CD8-positive, alpha-beta memory T cell (primary cell): ENCODE results near the gene PDIK1L. TPM values are rescaled to one million over a fixed set of nuclear protein-coding genes. Genes with fewer than 3 reads are reported as not detected.
A peak's percentile ranks its signal among the peaks of the same experiment; 100 is the strongest.

Experiments used
- CTCF ChIA-PET: fragments of 350-600 bp; sonication (Branson Sonifier 250); formaldehyde crosslinking; loops from one replicate; lab custom pipeline; 2021; ENCODE audit warnings: antibody characterized with exemption; lab: Charles Lee
- POLR2A ChIA-PET: fragments of 350-600 bp; sonication (Branson Sonifier 250); formaldehyde crosslinking; loops from one replicate; lab custom pipeline; 2021; ENCODE audit warnings: antibody characterized with exemption; lab: Charles Lee
- DNase-seq, 5 donors: peaks; one replicate each; pipeline versions ENCODE4 v3.0.0 to v3.0.0-alpha.2; 2020 to 2022; ENCODE audit warnings: mixed read lengths in 1 of 5
- H3K27ac ChIP-seq: one replicate; pipeline ENCODE4 v1.7.0; 2013; ENCODE audit warnings: low read depth, mild to moderate bottlenecking, low read length, moderate library complexity
- H3K27me3 ChIP-seq: 2 replicates; pipeline ENCODE4 v1.7.0; 2013; ENCODE audit warnings: low read length, mild to moderate bottlenecking; ENCODE audit not compliant: insufficient read depth, poor library complexity, severe bottlenecking
- H3K36me3 ChIP-seq: 2 replicates; pipeline ENCODE4 v1.7.0; 2013; ENCODE audit warnings: mild to moderate bottlenecking, low read length, moderate library complexity; ENCODE audit not compliant: insufficient read depth
- H3K4me1 ChIP-seq: 2 replicates; pipeline ENCODE4 v1.7.0; 2013; ENCODE audit warnings: mild to moderate bottlenecking, low read length, moderate library complexity; ENCODE audit not compliant: insufficient read depth
- H3K4me3 ChIP-seq: 2 replicates; pipeline ENCODE4 v1.7.0; 2013; ENCODE audit warnings: mild to moderate bottlenecking, low read length
- H3K9me3 ChIP-seq: 2 replicates; pipeline ENCODE4 v1.7.0; 2013; ENCODE audit warnings: mild to moderate bottlenecking, low read length
- H3K27ac Mint-ChIP-seq, 8 donors: one replicate each; pipeline ENCODE4 v1.8.0; 2020 to 2021; ENCODE audit warnings: mixed read lengths in 8 of 8, mild to moderate bottlenecking in 6 of 8, inconsistent platforms in 3 of 8, moderate library complexity in 3 of 8
- H3K27me3 Mint-ChIP-seq, 2 donors: one replicate each; pipeline ENCODE4 v1.8.0; 2020 to 2021; ENCODE audit warnings: mixed read lengths in 2 of 2, mild to moderate bottlenecking in 1 of 2, moderate library complexity in 1 of 2
- H3K36me3 Mint-ChIP-seq, 3 donors: one replicate each; pipeline ENCODE4 v1.8.0; 2020 to 2021; ENCODE audit warnings: mixed read lengths in 3 of 3, inconsistent platforms in 1 of 3, mild to moderate bottlenecking in 1 of 3
- H3K4me1 Mint-ChIP-seq, 3 donors: one replicate each; pipeline ENCODE4 v1.8.0; 2020 to 2021; ENCODE audit warnings: mixed read lengths in 3 of 3, inconsistent platforms in 1 of 3, mild to moderate bottlenecking in 1 of 3
- H3K4me3 Mint-ChIP-seq, 7 donors: one replicate each; pipeline ENCODE4 v1.8.0; 2020 to 2021; ENCODE audit warnings: mixed read lengths in 7 of 7, mild to moderate bottlenecking in 6 of 7, moderate library complexity in 4 of 7, inconsistent platforms in 2 of 7
- H3K9me3 Mint-ChIP-seq, 5 donors: one replicate each; pipeline ENCODE4 v1.8.0; 2020 to 2022; ENCODE audit warnings: mixed read lengths in 5 of 5, mild to moderate bottlenecking in 3 of 5, moderate library complexity in 2 of 5, inconsistent platforms in 1 of 5
- polyA plus RNA-seq: library from polyadenylated mRNA; unstranded; fragments of 300-500 nt; fragmentation: Illumina TruSeq; gene quantifications from one replicate; pipeline ENCODE4 v1.2.3, GENCODE V29; 2021
- total RNA-seq, 2 experiments: library from RNA; stranded (reverse); gene quantifications; one replicate each; pipeline ENCODE4 v1.2.3, GENCODE V29; 2021

Gene PDIK1L
- total and polyA plus RNA-seq, 3 experiments from 2014 or later, result 4.2 to 14.6 (median 14.5) TPM

DNA sequence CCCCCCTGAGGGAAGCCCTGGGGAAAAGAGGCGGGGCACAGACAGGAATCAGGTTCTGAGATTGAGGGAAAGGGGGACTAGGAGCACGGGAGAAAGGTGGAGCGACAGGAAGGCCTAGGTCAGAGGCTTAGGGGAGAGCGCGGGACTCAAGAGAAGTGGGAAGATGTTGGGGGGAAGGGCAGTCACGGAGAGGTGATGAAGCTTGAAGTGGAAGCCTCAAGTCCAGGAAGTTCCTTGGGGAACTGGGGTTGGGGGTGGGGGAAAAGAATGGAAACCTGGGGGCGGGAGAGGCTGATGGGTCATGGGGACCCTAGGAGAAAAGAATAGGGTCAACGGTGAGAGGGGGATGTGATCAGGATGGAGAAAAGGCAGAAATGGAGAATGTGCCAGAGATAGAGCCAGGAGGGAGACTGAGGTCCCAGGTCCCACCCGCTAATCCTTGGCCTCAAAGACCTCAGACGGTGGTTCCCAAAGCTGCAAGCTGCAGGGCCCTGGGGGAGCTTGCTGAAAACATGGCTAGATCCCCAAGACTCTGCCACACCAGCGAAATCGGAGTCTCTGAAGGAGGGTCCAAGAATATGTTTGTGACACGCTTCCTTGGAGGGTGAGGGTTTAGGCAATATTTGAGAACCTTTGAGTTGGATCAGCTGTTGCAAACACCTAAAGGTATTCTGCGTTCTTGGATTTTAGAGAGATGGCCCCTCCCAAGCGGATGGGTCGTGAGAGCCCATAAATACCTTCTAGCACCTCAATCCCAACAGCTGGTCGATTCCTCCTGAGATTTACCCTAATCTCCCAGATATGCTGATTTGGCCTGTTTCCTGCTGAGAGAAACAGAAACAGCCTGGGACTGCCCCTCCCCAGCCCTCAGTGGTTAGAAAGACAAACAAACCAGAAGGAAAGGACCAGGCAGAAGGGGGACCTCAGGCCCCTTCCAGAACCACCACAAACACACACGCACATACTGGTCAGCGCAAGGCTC lies 53.5 kb downstream of the PDIK1L start:
- Histone ChIP-seq H3K27ac (no peak overlapping the region), H3K9me3 (no peaks in the 10 kb centered on the region), H3K4me1 (peaks cover 22% of the 10 kb centered on the region), H3K27me3 (peaks cover 8% of the 10 kb centered on the region), H3K4me3 (no peak overlapping the region), H3K36me3 (no peaks in the 10 kb centered on the region)
- no peak for DNase-seq
- Mint-ChIP-seq H3K36me3 (peaks cover 0 to 4% (median 0%) of the 10 kb centered on the region in 3 donors), H3K27ac (no peak overlapping the region), H3K27me3 (peaks cover 16 to 19% of the 10 kb centered on the region in 2 donors), H3K4me1 (peaks cover 15 to 30% (median 22%) of the 10 kb centered on the region in 3 donors), H3K4me3 (peak overlapping the region; percentile 28 to 72 (median 54)), H3K9me3 (no peaks in the 10 kb centered on the region)
- POLR2A ChIA-PET, result no interaction called here
- CTCF ChIA-PET, result interaction anchor here (1.0 to 1.8 kb wide), 4 partner anchors 20 to 252 kb away, joined by 3 to 7 read pairs (median 4); partner anchors contain the start of gene CEP85

DNA sequence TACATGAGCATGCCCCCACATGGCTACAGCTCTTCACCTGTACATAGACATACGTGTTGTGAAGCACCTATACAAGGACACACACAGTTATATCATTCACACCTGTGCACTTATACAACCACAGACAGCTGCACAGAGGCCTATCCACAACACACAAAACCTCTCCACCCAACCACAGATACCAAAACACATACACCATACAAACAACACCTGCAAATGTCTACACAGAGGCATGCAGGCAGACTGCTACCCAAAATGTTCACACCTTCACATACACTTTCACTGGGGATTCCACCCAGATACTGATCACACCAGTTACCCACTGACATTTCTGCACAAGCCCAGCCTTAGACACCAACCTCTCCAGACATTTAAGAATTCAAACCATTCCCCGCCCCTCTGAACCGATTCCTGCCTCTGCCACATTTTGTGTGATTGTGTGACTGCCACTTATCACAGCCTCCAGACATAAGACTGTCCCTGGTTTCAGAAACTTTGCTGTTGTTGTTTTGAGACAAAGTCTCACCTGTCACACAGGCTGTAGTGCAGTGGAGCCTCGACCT lies 55.2 kb downstream of the PDIK1L start:
- no peak for DNase-seq
- ChIA-PET CTCF (interaction anchor here (1.3 to 8.2 kb wide), 2 partner anchors 22 to 67 kb away, joined by 3 to 87 read pairs; partner anchors contain the start of gene CEP85), POLR2A (interaction anchor here (0.6 kb wide), 1 partner anchor 34 kb away, joined by 3 read pairs; no protein-coding TSS in a partner anchor)
- Mint-ChIP-seq H3K27me3 (peaks cover 10% of the 10 kb centered on the region in 2 donors), H3K4me3 (peak overlapping the region in 2 of 7 donors; percentile 2 to 66), H3K36me3 (peaks cover 0 to 6% (median 0%) of the 10 kb centered on the region in 3 donors), H3K4me1 (peaks cover 19 to 41% (median 31%) of the 10 kb centered on the region in 3 donors), H3K27ac (peak overlapping the region in 3 of 8 donors; percentile 5 to 47 (median 6)), H3K9me3 (no peaks in the 10 kb centered on the region)
- Histone ChIP-seq H3K9me3 (no peaks in the 10 kb centered on the region), H3K27me3 (peaks cover 8% of the 10 kb centered on the region), H3K27ac (no peak overlapping the region), H3K4me1 (peaks cover 32% of the 10 kb centered on the region), H3K36me3 (no peaks in the 10 kb centered on the region), H3K4me3 (no peak overlapping the region)

DNA sequence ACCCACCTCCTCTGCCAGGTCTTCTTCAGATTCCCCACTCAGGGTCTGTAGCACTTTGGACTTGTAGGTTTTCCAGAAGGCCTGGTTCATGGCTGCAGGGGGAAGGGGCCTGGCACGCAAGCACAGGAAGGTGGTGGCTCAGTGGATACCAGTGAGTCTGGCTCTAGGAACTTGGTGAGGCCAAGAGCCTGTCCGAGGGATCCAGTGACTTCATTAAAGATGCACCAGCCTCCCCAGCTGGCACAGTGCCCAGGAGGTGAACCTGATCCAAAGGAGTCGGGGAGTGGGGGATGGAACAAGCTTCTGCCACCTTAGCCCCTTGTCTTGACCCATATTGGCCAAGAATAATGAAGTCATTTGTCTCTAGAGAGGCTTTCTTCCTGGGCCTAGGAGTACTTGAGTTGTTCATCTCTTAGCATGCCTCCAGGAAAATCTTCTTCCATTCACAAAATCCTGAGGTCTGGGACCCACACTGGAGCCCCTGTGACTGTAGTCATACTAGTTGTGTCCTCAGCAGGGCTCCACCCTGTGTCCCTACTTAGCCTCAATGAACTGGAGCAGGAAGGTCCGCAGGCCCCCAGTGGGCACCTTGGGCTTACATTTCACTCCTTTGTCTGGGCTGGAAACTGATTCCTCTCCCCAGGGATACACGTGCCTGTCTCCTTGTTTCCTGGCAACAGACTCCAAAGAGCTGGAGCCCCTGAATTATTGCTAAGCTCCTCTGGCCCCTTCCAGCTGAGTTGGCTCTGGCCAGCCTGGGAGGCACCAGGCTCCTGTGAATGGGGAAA lies 57.0 kb downstream of the PDIK1L start, which contains the start of gene C1orf232:
C1orf232 (minus strand) TSS at position 554 of the 788 bp plus-strand sequence; CDS start at position 90, 464 bp downstream.
- Mint-ChIP-seq H3K9me3 (no peaks in the 10 kb centered on the region), H3K27me3 (peaks cover 2 to 6% of the 10 kb centered on the region in 2 donors), H3K27ac (peak within 1 kb of the TSS; percentile 39 to 97 (median 85)), H3K36me3 (peaks cover 0 to 6% (median 0%) of the 10 kb centered on the region in 3 donors), H3K4me1 (peaks cover 15 to 33% (median 26%) of the 10 kb centered on the region in 3 donors), H3K4me3 (peak within 1 kb of the TSS; percentile 86 to 95 (median 88))
- no peaks in the 10 kb centered on the region for H3K36me3 ChIP-seq
- DNase-seq, result no peak
- CTCF ChIA-PET, result interaction anchor here (0.9 to 8.2 kb wide), 11 partner anchors 11 to 246 kb away, joined by 3 to 87 read pairs (median 7); partner anchors contain the start of genes CD52 and CEP85
- peak within 1 kb of the TSS; percentile 68 for H3K4me3 ChIP-seq
- POLR2A ChIA-PET, result no interaction called here
- peak within 1 kb of the TSS; percentile 86 for H3K27ac ChIP-seq
- H3K27me3 ChIP-seq, result no peaks in the 10 kb centered on the region
- no peaks in the 10 kb centered on the region for H3K9me3 ChIP-seq
- H3K4me1 ChIP-seq, result peaks cover 26% of the 10 kb centered on the region

- Mint-ChIP-seq H3K4me1 (peaks cover 12 to 29% (median 22%) of the 10 kb centered on the region in 3 donors), H3K27ac (peak overlapping the region in 7 of 8 donors; percentile 39 to 90 (median 80)), H3K36me3 (peaks cover 0 to 6% (median 0%) of the 10 kb centered on the region in 3 donors), H3K4me3 (peak overlapping the region; percentile 86 to 95 (median 88)), H3K9me3 (no peaks in the 10 kb centered on the region), H3K27me3 (peaks cover 0 to 2% of the 10 kb centered on the region in 2 donors)
- POLR2A ChIA-PET, result interaction anchor here (1.1 kb wide), 1 partner anchor 65 kb away, joined by 6 read pairs; the partner anchor contains the start of gene CEP85
- Histone ChIP-seq H3K4me3 (peak overlapping the region; percentile 68), H3K9me3 (no peaks in the 10 kb centered on the region), H3K27ac (peak overlapping the region; percentile 86), H3K4me1 (peaks cover 21% of the 10 kb centered on the region), H3K27me3 (no peaks in the 10 kb centered on the region), H3K36me3 (no peaks in the 10 kb centered on the region)
- CTCF ChIA-PET, result interaction anchor here (0.7 to 8.2 kb wide), 31 partner anchors 9 to 271 kb away, joined by 3 to 87 read pairs (median 5); partner anchors contain the start of genes CATSPER4, CD52, CEP85 and DHDDS
- DNase-seq, result no peak
These were observed 57.6 kb downstream of the PDIK1L start for GRCh38 chr1:26169198-26169554.

GRCh38 chr1:26169669-26170471 lies 58.2 kb downstream of the PDIK1L start, which contains the start of gene ZNF593:
ZNF593 (plus strand) TSS chr1:26169908; CDS start chr1:26169984, 76 bp downstream.
- Histone ChIP-seq H3K27me3 (no peaks in the 10 kb centered on the region), H3K27ac (peak within 1 kb of the TSS; percentile 86), H3K36me3 (no peaks in the 10 kb centered on the region), H3K4me1 (peaks cover 17% of the 10 kb centered on the region), H3K9me3 (no peaks in the 10 kb centered on the region), H3K4me3 (peak within 1 kb of the TSS; percentile 68)
- no peaks in the 10 kb centered on the region for H3K9me3 Mint-ChIP-seq
- H3K36me3 Mint-ChIP-seq, result peaks cover 0 to 6% (median 0%) of the 10 kb centered on the region in 3 donors
- peaks cover 0 to 2% of the 10 kb centered on the region in 2 donors for H3K27me3 Mint-ChIP-seq
- POLR2A ChIA-PET, result interaction anchor here (1.0 to 1.1 kb wide), 2 partner anchors 64 to 221 kb away, joined by 3 to 6 read pairs; partner anchors contain the start of gene CEP85
- peak within 1 kb of the TSS; percentile 86 to 95 (median 88) for H3K4me3 Mint-ChIP-seq
- DNase-seq, result peak; percentile 71 to 88 (median 81)
- H3K4me1 Mint-ChIP-seq, result peaks cover 12 to 25% (median 22%) of the 10 kb centered on the region in 3 donors
- CTCF ChIA-PET, result interaction anchor here (0.7 to 8.2 kb wide), 37 partner anchors 9 to 272 kb away, joined by 3 to 87 read pairs (median 5); partner anchors contain the start of genes CATSPER4, CD52, CEP85 and DHDDS
- peak within 1 kb of the TSS; percentile 39 to 97 (median 85) for H3K27ac Mint-ChIP-seq

GRCh38 chr1:26170472-26170821 lies 58.8 kb downstream of the PDIK1L start:
- Histone ChIP-seq H3K9me3 (no peaks in the 10 kb centered on the region), H3K27ac (peak overlapping the region; percentile 86), H3K4me1 (peaks cover 17% of the 10 kb centered on the region), H3K27me3 (no peaks in the 10 kb centered on the region), H3K36me3 (no peaks in the 10 kb centered on the region), H3K4me3 (peak overlapping the region; percentile 68)
- Mint-ChIP-seq H3K36me3 (peaks cover 0 to 6% (median 0%) of the 10 kb centered on the region in 3 donors), H3K27me3 (peaks cover 0 to 2% of the 10 kb centered on the region in 2 donors), H3K9me3 (no peaks in the 10 kb centered on the region), H3K4me3 (peak overlapping the region; percentile 86 to 95 (median 88)), H3K4me1 (peaks cover 12 to 25% (median 22%) of the 10 kb centered on the region in 3 donors), H3K27ac (peak overlapping the region in 7 of 8 donors; percentile 39 to 89 (median 82))
- POLR2A ChIA-PET, result interaction anchor here (1.0 kb wide), 1 partner anchor 221 kb away, joined by 3 read pairs; no protein-coding TSS in a partner anchor
- no peak for DNase-seq
- CTCF ChIA-PET, result interaction anchor here (0.7 to 8.2 kb wide), 24 partner anchors 8 to 272 kb away, joined by 3 to 87 read pairs (median 5); partner anchors contain the start of genes CATSPER4, CD52, CEP85 and DHDDS
